GM19452 (cell line): ENCODE data around the gene TTLL8.

Source experiments
- ATAC-seq: cut with Tn5 transposase; IDR thresholded peaks from one replicate; pipeline ENCODE4 v1.9.1; 2021; ENCODE audit not compliant: unreplicated experiment

Gene TTLL8

DNA sequence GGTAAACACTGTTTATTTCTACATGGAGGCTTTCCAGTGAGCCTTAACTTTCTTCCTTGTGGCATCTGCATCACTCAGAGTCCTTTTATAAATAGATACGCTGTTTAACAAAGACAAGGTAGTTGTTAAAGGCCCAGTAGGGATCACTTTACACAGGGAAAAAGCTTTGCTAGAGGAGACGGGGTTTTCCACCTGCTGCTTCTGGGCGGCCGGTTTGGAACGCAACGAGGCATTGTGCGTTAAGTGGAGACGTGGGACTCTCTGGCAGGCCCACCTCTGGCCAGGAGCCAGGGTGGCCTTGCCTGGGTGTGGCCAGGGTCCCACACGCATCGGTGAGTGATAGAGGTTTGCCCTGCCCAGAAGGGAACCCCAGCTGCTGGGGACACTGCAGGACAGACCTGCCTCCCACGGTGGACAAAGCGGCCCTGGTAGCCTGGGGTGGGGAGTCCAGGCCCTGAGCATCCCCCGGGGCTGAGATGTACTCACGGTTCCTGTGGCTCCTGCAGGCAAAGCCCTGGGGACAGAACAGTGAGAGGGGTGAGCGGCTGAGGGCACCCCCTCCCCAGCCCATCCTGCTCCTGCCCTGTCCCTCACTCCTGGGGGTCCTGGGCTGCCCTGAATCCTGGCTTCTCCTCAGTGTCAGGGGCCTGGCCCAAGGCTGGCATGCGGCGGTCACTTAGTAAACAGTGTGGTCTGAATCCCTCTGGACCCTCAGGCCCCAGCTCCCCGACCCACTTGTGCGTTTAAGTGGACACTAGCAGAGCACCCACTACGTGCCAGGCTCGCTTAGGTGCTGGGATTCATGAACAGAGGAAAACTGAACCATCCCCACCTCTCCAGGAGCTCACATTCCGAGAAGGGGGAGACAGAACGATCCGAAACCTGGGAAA lies 49.7 kb downstream of the TTLL8 start:
- no peak for ATAC-seq

GRCh38 chr22:50007057-50007511 lies 51.0 kb downstream of the TTLL8 start:
- ATAC-seq: no peak

- ATAC-seq: no peak
Observed at GRCh38 chr22:50004918-50005317, 53.2 kb downstream of the TTLL8 start.

DNA sequence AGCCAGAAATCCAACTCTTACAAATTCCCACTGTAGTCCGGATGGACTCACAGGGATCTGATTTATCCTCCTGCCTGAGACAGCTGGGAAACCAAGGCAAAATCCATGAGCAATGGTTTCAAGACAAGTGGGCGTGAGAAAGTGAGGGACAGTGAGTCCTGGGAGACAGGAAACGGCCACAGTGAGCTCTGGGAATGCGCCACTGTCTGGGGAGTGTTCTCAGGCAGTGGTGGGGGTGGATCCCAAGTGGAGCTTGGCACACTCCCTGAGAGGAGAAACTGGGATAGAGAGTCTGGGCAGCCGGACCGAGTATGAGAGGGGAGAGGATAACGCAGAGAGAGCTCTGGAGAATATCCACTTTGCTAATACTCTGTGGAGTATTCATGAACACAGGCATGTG lies 55.3 kb downstream of the TTLL8 start:
- ATAC-seq: no peak

GRCh38 chr22:50001388-50002231 lies 56.5 kb downstream of the TTLL8 start:
- no peak for ATAC-seq

DNA sequence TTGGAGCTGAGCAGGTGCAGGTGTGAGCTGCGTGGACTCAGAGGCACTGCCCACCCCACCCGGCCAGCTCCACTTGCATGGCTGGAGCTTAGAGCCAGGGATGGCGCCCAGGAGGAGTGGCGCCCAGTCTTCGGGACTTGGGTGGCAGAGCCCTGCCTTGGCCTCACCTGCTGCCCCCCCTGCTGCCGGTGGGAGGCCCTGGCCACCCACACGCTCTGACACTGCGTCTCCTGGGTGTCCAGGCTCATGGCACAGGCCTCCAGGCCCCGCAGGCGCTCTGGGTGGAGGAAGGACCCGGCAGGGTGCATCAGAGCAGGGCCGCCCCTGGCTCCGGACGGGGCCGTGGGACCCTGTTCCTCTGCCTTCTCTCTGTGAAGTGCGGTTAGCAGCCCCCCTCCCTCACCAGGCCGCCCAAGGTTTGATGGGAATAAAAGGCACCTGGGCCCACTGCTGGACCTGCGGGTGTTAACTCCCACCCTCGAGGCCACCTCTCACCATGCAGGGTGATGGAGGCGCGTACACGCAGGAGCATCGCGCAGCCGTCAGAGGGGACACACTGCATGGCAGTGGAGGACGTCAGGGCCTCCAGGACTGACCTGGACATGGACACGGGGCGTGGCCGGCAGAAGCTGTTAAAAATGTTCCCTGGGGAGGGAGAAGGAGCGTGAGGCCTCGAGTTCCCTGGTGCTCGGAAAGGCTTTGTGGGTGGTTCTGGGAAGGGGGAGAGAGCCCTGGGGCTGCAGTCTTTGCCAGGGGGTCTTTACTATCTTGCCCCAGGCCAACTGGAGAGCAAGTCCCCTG lies 57.3 kb downstream of the TTLL8 start:
- no peak for ATAC-seq

- ATAC-seq: no peak
Observed at GRCh38 chr22:49999946-50000586, 58.0 kb downstream of the TTLL8 start.

DNA sequence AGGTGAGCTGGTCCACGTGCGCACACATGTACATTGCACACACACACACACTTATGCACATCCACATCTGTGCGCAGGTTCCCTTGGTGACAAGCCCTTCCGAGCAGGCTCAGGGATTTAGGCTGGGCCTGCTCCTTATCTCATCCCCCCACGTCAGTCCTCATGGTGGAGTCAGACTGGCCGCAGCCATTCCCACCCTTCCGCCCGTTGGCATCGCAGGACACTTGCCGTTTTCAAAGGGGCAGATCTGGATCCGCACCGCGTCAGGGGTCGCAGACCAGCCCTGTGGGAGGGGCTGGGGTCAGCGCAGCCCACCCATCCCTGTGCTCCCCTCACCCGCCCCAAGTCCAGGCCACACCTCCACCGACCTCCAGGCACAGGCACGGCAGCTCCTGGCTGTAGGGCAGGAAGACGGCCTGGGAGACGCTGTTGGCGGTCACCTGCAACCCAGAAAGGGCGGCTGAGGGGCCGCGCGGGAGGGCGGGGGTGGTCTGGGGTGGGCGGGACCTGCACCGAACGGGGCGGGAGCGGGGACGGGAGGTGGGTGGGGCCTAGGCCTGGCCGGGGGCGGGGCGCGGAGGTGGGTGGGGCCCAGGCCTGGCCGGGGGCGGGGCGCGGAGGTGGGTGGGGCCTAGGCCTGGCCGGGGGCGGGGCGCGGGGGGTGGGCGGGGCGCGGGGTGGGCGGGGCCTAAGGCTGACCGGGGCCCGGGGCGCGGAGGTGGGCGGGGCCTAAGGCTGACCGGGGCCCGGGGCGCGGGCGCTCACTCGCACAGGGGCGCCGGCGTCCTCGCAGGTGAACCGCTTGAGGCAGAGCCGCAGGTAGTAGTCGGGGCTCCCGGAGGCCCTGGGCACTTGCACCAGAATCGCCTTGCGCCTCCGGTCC lies 58.8 kb downstream of the TTLL8 start:
- ATAC-seq: no peak

- no peak for ATAC-seq
Observed at GRCh38 chr22:49998718-49999062, 59.4 kb downstream of the TTLL8 start.

DNA sequence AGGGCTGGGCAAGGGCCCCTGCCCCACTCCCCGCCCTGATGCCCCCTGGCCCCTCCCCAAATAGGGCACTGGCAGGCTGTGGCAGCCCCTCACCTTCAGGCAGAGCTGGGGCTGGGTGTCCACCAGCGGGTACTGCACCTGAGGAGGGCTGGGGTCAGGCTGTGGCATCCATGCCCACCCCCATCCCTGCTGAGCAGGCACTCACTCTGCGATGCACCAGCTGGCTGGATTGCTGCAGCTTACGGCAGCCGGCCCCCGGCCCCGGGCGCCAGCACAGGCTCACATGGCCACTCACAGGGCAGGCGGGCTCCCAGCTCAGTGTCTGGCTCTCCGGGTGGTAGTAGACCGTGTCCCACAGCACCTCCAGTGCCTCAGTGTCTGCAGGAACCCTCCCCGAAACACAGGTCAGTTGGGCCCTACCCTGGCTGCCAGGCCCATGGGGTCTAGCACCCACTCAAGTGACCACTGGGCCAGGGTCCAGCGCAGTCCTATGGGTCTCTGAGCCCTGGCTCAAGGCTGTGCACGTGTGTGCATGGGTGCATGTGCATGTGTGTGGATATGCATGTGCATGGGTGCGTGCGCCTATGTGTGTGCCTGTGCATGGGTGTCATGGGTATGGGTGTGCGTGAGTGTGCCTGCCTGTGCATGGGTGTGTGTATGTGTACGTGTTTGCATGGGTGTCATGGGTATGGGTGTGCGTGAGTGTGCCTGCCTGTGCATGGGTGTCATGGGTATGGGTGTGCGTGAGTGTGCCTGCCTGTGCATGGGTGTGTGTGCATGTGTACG lies 60.0 kb downstream of the TTLL8 start:
- no peak for ATAC-seq

GRCh38 chr22:49997251-49997599 lies 60.9 kb downstream of the TTLL8 start:
- no peak for ATAC-seq

GRCh38 chr22:49996518-49997250 lies 61.4 kb downstream of the TTLL8 start:
- no peak for ATAC-seq

DNA sequence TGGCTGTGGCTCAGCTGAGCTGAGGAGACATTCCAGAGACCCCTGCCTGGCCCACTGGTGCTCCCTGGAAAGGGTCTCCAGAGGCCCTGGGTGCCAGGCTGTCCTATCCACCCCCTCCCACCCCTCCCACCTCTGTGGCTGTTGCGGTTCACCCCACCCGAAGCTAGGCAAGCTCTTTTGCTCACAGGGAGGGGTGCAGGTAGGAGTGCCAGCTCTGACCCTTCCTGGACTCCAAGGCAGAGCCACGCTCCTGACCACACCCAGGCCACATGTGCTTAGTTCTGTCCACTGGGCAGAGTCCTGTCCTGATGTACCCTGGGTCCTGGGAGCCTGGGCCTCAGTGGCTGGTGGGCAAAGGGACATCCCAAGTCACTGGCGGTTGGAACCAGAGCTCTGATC lies 62.0 kb downstream of the TTLL8 start:
- ATAC-seq: no peak

DNA sequence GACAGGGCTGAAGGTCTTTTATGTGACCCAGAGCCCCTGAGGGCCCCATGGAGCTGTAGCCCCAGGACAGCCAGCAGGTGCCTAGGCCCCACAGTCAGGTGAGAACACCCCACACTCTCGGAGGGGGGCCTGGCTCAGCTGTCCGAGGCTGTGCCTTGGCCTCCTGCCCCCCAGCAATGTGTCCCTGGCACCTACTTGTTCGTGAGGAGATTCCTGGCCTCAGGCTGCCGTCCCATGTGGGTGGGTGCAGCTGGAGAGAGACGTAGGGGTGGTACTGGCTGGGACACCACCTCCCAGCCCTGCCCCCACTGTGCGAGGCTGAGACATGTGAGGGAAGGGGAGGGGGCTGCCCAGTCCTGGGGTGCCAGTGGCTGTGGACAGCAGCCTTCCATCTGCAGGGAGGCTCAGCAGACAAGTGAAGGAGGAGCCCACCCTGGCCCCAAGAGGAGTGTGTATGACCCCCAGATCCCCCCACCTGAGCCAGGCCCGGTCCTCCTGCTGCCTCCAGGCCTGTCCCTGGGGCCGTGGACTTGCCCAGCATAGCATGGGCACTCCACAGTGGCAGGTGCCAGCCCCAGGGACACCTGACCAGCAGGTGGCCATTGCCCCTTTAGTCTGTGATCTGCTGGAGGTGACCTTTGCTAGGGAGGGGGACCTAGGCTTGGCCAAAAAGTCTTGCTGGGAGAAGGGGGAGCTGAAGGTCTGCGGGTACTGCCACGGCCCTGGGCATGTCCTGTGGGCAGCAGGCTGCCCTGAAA lies 62.6 kb downstream of the TTLL8 start:
- ATAC-seq: no peak

- no peak for ATAC-seq
Observed at GRCh38 chr22:49995041-49995360, 63.1 kb downstream of the TTLL8 start.

- ATAC-seq: no peak
Observed at GRCh38 chr22:49994361-49995040, 63.6 kb downstream of the TTLL8 start.

DNA sequence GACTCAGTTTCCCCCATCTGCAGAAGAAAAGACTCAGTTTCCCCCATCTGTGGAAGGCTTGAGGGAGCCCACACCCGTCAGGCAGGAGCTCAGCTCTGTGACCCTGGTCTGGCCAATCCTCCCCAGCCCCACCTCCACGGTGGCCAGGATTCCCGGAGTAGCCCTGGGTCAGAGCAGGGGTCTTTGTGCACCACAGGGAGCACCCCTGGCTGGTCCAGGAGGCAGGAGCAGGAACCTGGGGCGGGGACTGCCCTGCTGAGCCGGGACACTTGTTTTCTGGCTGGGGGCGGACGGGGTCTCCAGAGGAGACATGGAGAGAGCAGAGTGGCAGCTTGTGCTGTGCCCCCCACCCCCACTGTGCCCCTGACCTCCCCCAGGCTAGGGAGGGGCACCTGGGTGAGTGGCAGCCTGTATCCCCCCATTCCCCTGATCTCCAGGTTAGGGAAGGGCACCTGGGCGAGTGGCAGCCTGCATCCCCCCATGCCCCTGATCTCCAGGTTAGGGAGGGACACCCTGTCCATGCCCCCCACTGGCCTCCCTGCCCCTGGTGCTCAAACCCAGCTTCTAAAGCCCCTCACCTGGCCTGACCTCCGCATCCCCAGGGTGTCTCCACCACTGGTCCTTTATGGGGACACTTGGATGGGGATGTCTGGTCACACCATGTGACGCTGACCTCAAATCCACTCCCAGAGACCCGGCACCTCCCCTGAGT lies 64.3 kb downstream of the TTLL8 start:
- ATAC-seq: no peak
